ENCODE results near the gene C17orf78.
A peak's percentile ranks its signal among the peaks of the same experiment; 100 is the strongest.
"Not testable (repeated sequence)": the region's sequence is repeated elsewhere in the genome, so short reads cannot be mapped to it uniquely, and the experiment has no call there.

C17orf78 gene

DNA sequence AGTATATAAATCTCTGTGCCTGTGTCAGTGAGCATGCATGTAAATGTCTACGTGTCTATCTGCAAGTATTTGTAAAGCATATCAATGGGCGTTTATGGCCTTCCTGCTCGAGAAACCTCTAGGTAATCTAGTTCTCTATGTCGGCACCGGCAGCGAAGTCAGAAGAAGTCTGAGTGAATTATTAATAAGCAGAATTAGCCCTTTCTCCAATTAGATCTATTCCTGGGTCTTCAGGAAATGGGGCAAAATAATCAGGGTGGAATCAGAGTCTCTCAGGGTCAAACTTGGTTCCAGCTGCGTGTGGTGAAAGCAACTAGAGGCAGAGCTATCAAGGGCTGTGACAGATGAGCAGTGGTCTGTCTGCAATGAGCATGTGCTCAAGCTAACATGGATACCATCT is at the start of gene C17orf78:
Gene C17orf78, plus strand, starts transcription at position 280 of the 400 bp plus-strand sequence. Its CDS starts 108 bp downstream, at position 388.
- no peak for DNase-seq

DNA sequence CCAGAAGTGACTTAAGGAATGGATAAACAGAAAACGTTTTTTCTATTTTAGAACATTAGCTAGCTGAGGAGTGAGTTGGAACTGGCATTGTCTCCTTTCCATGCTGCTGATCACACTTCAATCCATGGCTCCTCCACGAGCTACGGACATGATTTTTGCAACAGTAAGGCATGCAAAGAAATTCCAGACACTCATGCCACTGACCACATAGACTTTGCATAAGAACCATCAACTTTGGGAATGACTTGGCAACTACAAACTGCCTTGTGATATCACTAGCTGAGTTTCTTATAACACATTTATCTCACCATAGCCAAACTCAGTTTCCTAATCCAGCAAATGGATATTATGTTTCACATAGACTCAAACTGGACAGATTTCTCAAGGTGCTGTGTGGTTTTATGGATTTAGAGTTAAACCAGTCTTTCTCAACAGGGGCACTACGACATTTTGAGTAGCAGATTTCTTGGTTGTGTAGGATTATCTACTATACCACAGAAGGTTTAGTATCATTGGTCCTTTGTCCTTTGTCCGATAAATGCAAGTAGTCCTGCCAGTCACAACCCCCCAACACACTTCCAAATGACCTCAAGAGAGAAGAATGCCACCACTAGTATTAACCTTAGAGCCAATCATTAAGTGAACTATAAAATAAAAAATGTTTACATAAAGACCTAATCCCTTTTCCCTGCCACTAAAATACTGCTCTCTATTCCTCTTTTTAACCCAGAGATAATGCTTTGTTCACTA is 48.3 kb upstream of the C17orf78 start:
- DNase-seq, result no peak

DNA sequence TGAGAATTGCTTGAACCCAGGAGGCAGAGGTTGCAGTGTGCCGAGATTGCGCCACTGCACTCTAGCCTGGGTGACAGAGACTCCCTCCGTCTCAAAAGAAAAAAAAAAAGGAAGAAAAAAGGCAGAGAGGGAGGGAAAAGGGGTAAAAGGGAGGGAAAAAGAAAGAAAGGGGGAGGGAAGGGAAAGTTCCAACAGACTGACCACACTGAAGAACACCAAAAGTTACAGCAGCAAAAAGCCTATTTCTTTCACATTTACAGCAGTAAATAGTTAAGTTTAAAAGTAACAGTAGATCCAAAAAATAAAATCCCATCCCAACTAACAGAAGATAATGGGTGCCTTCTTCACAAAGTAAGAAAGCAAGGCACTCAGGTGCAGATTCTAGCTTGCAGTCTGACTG is 36.9 kb upstream of the C17orf78 start:
- DNase-seq, result no peak

DNA sequence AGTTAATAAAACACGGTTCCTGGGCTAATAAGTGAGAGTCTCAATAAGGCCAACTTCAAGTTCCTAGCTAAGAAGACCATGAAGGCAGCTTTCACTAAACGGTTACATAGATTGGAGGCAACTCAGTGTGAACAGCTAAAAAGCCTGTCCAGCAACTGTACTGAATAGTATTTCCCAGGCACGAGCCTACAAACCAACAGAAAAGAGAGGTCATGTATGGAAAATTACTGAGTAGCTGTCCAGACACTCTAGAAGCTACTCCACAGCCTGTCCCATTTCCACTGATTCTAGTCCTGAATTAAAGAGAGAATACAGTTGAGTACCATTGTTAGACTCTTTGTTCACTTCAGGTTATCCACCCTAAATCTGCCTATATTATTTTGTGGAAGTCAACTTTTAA is 36.5 kb upstream of the C17orf78 start:
- DNase-seq, result no peak

DNA sequence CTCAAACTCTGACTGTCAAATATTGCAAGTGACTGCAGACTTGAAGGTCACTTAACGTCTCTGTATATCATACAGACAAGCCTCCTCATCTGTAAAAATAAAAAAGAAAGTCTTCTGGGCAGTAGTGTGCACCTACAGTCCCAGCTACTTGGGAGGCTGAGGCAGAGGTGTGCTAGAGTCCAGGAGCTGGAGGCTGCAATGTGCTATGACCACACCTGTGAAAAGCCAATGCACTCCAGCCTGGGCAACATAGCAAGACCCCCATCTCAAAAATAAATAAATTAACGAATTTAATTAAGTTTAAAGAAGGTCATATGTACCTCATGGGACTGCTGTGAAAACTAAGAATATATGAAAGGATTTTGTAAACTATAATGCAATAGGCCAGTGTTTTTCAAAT is 35.0 kb upstream of the C17orf78 start:
- no peak for DNase-seq

DNA sequence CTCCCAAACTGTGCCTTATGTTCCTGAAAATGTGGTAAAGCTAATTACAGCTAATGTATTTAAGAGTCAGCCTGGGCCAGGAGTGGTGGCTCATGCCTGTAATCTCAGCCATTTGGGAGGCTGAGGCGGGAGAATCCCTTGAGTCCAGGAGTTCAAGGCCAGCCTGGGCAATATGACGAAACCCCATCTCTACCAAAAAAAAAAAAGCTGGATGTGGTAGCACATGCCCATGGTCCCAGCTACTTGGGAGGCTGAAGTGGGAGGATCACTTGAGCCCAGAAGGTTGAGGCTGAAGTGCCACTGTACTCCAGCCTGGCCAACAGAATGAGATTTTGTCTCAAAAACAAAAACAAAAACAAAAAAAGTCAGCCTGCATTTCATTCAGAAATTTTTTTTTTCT is 33.2 kb upstream of the C17orf78 start:
- no peak for DNase-seq

DNA sequence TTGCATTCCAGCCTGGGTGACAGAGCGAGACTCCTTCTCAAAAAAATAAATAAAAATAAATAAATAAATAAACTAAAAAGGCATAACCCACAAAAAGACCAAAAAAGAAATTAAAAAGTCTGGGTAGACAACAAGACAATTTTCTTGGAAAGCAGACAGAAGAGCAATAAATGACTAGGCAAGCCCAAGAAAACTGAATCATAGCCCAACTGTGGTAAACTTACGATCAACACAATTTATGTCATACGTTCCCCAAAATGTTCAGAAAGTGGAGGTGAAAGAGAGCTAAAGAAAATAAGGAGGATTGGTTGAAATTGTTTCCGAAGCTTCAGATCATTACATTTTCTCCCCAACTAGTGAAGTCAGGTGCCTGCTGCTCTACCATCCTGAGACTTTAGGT is 31.3 kb upstream of the C17orf78 start:
- no peak for DNase-seq

DNA sequence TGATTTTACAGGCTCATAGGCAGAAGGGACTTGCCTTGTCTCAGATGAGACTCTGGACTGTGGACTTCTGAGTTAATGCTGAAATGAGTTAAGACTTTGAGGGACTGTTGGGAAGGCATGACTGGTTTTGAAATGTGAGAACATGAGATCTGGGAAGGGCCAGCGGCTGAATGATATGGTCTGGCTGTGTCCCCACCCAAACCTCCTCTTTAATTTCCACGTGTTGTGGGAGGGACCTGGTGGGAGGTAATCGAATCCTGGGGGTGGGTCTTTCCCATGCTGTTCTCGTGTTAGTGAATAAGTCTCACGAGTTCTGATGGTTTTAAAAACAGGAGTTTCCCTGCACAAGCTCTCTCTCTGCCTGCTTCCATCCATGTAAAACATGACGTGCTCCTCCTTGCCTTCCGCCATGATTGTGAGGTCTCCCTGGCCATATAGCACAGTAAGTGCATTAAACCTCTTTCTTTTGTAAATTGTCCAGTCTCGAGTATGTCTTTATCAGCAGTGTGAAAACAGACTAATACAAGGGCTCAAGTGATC is 28.9 kb upstream of the C17orf78 start:
- DNase-seq, result not testable (repeated sequence)

DNA sequence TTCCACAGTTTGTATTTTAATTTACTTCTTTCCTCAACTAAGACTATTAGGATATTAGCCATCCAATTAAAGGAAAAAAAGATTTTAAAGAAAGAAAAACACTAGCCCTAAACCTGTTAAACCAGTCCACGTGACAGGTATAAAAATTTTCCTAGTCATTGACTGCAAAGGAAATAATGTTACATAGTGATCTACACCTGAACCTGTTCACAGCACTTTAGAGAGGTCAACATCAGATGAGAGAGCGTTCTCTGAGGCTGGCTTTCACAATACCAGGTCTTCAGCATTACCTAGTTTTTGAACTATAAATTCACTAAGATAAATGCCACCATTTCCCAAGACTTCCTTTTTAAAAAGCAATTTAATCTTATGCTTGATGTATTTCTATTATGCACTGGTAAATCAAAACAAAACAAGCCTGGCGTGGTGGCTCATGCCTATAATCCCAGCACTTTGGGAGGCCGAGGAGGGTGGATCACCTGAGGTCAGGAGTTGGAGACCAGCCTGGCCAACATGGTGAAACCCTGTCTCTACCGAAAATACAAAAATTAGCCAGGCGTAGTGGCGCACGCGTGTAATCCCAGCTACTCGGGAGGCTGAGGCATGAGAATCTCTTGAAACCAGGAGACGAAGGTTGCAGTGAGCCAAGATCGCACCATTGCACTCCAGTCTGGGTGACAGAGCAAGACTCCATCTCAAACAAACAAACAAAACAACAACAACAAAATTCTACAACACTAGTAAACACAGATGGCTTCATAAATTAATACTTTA is 18.8 kb upstream of the C17orf78 start:
- not testable (repeated sequence) for DNase-seq

GRCh38 chr17:37358098-37358829 is 17.5 kb upstream of the C17orf78 start:
- DNase-seq, result no peak

GRCh38 chr17:37358830-37359681 is 16.7 kb upstream of the C17orf78 start:
- peak; percentile 96 for DNase-seq

DNA sequence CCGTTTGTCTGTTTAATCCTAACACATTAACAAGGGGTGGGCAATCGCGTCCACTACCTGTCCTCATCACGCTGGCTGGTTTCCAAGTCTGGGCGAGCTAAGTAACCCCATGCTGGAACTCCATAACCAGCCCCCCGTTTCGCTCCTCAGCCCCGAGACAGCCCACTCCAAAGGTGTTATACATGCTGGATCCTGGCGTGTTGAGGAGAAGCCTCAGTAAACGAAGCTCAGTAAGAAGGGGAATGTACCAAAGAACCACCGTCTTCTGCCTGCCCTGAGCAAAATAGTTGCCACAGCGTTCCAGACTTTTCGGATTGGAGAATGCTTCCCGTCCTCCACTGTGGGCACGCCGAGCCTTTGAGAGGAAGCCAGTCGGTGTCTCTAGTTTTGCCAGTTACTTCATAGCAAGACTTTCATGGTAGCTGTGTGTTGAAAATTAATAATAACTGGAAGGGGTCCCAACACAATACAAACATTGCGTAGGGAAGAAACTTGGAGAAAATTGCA is 16.1 kb upstream of the C17orf78 start:
- DNase-seq, result no peak

DNA sequence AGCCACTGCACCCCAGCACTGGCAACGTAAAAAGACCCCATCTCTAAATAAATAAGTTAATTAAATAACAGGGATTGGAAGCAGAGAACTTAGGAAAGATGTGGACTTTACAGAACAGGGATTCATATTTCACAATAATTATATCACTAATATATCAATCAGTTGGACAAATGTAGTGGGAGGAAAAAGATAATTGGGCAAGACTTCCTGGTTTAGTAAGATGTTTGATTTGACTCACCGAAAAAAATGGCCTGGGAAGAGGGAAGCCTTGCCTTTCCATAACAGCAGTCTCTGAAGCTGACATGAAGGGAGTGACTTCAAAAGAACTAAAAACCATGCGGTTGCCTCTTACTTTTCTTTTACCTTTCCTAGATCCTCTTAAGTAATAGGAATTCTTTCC is 15.2 kb upstream of the C17orf78 start:
- no peak for DNase-seq

DNA sequence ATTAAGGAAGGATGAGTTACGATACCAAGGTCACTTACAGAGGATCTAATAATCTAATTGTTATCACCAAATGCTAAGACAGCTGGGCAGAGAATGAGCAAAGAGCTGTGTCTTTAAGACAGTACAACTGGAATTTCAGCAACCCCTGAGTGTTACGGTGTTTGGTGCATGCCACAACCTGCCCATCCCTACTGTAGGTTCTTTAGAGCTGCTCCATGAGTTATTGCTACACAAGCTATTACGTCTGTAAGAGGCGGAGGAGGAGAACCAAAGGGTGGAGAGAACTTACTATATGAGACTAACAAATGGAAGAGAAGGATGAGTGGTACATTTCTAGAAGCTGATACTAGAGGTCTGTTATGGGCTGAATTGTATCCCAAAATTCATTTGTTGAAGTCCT is 14.2 kb upstream of the C17orf78 start:
- no peak for DNase-seq

DNA sequence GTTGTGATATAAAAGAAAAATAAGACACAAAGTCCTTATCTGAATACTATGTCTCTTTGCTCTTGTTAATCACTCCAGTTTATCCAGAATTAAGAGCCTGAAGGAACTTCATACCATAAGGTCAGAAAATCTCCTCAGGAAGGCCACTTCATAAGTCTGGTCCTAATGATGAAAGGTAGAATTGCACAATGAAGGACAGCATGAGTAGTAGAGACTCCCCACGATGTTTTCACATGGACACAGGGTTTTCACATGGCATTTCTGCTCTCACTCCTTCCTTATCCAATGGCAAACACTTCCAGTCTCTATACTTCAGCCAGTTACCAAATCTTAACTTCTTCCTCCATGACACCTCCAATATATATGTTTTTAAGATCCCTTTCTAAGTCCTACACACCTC is 10.2 kb upstream of the C17orf78 start:
- no peak for DNase-seq

GRCh38 chr17:37368577-37368976 is 7.2 kb upstream of the C17orf78 start:
- DNase-seq, result no peak

DNA sequence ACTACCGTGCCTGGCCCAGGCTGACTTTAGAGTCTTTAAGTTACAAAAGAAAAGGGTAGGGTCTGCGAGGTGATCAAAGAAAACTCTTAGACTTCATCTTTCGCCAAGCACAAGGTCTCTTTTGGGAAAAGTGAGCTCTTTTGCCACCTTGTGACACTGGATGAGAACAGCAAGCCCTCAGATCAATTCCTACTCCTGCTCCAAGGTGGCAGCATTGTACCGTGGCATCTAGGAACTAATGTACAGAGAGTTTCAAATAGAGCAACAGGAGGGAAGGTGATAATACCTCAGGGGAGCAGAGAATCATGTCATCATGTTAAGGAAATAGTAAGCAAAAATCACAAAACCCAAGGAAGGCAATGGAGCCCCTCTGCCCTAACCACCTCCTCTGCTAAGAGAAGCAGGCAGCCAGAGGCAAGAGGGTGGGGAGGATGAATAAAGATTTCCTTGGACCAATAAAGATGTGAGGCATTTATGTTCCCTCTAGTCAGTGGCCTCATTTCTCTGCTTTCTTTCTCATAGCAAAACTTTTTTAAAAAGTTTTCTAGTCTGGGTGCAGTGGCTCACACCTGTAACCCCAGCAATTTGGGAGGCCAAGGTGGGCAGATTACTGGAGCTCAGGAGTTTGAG is 2.1 kb upstream of the C17orf78 start:
- peak; percentile 62 for DNase-seq

DNA sequence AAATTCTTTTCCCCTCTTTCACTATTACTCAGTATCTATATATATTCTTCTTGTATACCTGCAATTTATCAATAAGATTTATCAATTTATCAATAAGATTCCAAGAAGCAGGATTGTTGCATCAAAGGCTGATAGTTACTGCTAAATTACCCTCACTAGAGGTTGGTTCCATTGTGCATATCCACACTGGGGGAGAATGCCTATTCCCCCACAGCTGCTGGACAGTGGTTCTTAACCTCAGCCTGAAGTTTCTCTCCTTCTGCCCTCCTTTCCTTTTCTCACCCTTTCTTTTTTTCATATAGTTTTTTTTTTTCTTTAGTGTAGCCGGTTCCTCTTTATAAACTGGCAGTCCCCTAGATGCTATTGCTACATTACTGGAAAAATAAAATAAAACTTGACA is 6.3 kb downstream of the C17orf78 start:
- DNase-seq, result no peak

GRCh38 chr17:37384560-37385149 is 8.9 kb downstream of the C17orf78 start:
- DNase-seq, result no peak

DNA sequence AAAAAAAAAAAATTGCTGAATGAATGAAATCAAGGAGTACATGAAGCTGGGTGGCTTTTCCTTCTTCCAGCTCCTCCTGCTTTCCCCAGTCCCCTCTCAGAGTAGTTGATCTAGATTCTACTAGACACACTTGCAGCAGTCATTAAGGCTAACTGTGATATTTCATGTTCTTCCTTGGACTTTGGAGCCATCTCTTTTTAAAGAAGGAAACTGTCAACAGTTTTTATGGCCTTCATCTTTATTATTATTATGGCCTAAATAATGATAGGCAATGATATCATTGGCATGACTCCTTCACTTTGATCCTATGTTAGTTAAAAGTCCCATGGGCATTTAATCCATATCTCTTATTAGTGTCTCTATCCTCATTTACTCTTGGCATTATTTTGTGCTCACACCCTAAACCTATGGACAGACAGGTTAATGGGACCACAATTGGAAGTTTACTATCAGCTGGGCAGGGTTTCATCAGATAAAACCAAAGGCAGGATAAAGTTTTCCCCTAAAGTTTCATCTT is 9.7 kb downstream of the C17orf78 start:
- no peak for DNase-seq

DNA sequence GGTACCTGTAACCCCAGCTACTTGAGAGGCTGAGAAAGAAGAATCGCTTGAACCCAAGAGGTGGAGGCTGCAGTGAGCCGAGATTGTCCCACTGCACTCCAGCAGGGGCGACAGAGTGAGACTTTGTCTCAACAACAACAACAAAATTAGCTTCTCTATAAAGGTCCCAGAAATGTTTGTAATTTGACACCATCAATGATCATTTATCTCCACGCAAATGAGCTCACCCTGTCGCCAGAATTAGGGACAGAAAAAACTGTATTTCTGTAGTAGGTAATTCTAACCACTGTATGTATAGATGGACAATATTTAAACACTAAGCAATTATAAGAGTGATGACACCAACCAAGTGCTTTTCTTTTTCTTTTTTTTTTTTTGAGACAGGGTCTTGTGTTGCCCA is 10.7 kb downstream of the C17orf78 start:
- DNase-seq, result no peak
